HCT116 (cell line): ENCODE results near the gene NF1. TPM values are rescaled to one million over a fixed set of nuclear protein-coding genes. Genes with fewer than 3 reads are reported as not detected.

Experiments used
- ATAC-seq: fragments of 200-7000 bp; cut with Tn5 transposase; 2 replicates; pipeline ENCODE4 v1.9.1; 2020; ENCODE audit warnings: mild to moderate bottlenecking, moderate library complexity
- BruUV-seq: library from RNA; stranded (reverse); fragments of 400-500 nt; replicated peaks from 2 replicates; lab custom pipeline; 2021; lab: Mats Ljungman, UMichigan
- CTCF ChIA-PET: fragments of 300-600 bp; sonication (Branson Sonifier 250); formaldehyde crosslinking; loops from one replicate; lab custom pipeline; 2021; ENCODE audit warnings: antibody characterized with exemption; lab: Charles Lee
- POLR2A ChIA-PET: fragments of 300-600, 350-600 bp; sonication (Branson Sonifier 250); formaldehyde crosslinking; loops from one replicate; lab custom pipeline; 2021; ENCODE audit warnings: antibody characterized with exemption; lab: Charles Lee
- RAD21 ChIA-PET, 2 experiments: fragments of 300-600 bp; sonication (Branson Sonifier 250); formaldehyde crosslinking; loops; one replicate each; lab custom pipeline; 2023; ENCODE audit warnings: low total read pairs in 2 of 2; ENCODE audit not compliant: uncharacterized antibody in 2 of 2, unreplicated experiment in 2 of 2, low non-redundant PET in 1 of 2; lab: Charles Lee
- DNase-seq: peaks from one replicate; pipeline ENCODE4 v3.0.0-alpha.2; 2010; ENCODE audit warnings: low read depth, low spot score
- H2AFZ ChIP-seq: fragments of 200-600 bp; shearing (Covaris generic), sonication (generic); 2 replicates; pipeline ENCODE4 v1.6.1; 2017; ENCODE audit warnings: low read depth, mixed run types, mixed read lengths, antibody characterized with exemption, low read length; ENCODE audit not compliant: poor library complexity, severe bottlenecking
- H3K27ac ChIP-seq: 2 replicates; pipeline ENCODE4 v1.5.1; 2012; ENCODE audit warnings: low read depth, low read length
- H3K27me3 ChIP-seq: fragments of 200-600 bp; sonication (generic); 2 replicates; pipeline ENCODE4 v1.6.1; 2016; ENCODE audit warnings: mixed run types, low read length, mixed read lengths; ENCODE audit not compliant: insufficient read depth
- H3K36me3 ChIP-seq, 2 experiments: fragments of 200-500 bp in 1 of 2; fragments of 200-600 bp in 1 of 2; sonication (Bioruptor generic) in 1 of 2; sonication (generic) in 1 of 2; 2 replicates each; pipeline versions ENCODE4 v1.5.1 to v1.6.1; 2014 to 2016; ENCODE audit warnings: low read length in 2 of 2, inconsistent platforms in 1 of 2, mixed read lengths in 1 of 2, mixed run types in 1 of 2; ENCODE audit not compliant: insufficient read depth in 2 of 2, control insufficient read depth in 1 of 2
- H3K4me1 ChIP-seq, 2 experiments: fragments of 200-600 bp in 1 of 2; sonication (generic) in 1 of 2; 2 replicates each; pipeline versions ENCODE4 v1.5.1 to v1.6.1; 2012 to 2017; ENCODE audit warnings: low read length in 2 of 2, inconsistent platforms in 1 of 2, mild to moderate bottlenecking in 1 of 2, mixed read lengths in 1 of 2, mixed run types in 1 of 2, moderate library complexity in 1 of 2; ENCODE audit not compliant: insufficient read depth in 2 of 2, control insufficient read depth in 1 of 2
- H3K4me2 ChIP-seq: fragments of 200-600 bp; sonication (generic); 2 replicates; pipeline ENCODE4 v1.6.1; 2017; ENCODE audit warnings: mixed run types, low read length, mixed read lengths
- H3K4me3 ChIP-seq, 2 experiments: fragments of 200-600 bp in 1 of 2; sonication (generic) in 1 of 2; replicated peaks in 1 of 2; 2 replicates each; pipeline ENCODE4 v1.5.1; 2011 to 2016; ENCODE audit warnings: low read length in 2 of 2, control low read depth in 1 of 2, low read depth in 1 of 2, mild to moderate bottlenecking in 1 of 2, mixed read lengths in 1 of 2, mixed run types in 1 of 2
- H3K79me2 ChIP-seq: fragments of 200-600 bp; sonication (generic); 2 replicates; pipeline ENCODE4 v1.6.1; 2017; ENCODE audit warnings: mild to moderate bottlenecking, mixed run types, low read length, moderate library complexity, mixed read lengths; ENCODE audit not compliant: insufficient read depth
- H3K9ac ChIP-seq: fragments of 200-600 bp; sonication (generic); 2 replicates; pipeline ENCODE4 v1.6.1; 2016; ENCODE audit warnings: low read length, mixed read lengths
- H3K9me2 ChIP-seq: fragments of 200-600 bp; sonication (generic), shearing (Covaris generic); 2 replicates; pipeline ENCODE4 v1.6.1; 2017; ENCODE audit warnings: mixed run types, mild to moderate bottlenecking, moderate library complexity; ENCODE audit not compliant: insufficient read depth
- H3K9me3 ChIP-seq, 2 experiments: fragments of 200-500 bp in 1 of 2; fragments of 200-600 bp in 1 of 2; sonication (Bioruptor generic) in 1 of 2; sonication (generic) in 1 of 2; 2 replicates each; pipeline ENCODE4 v1.6.1; 2014 to 2017; ENCODE audit warnings: low read length in 2 of 2, mixed read lengths in 2 of 2, inconsistent platforms in 1 of 2, low read depth in 1 of 2, mild to moderate bottlenecking in 1 of 2, mixed run types in 1 of 2, moderate library complexity in 1 of 2; ENCODE audit not compliant: control insufficient read depth in 1 of 2, insufficient read depth in 1 of 2
- H4K20me1 ChIP-seq: fragments of 200-600 bp; sonication (generic), shearing (Covaris generic); 2 replicates; pipeline ENCODE4 v1.6.1; 2017; ENCODE audit warnings: mixed run types, mild to moderate bottlenecking, moderate library complexity; ENCODE audit not compliant: insufficient read depth
- CBX3 ChIP-seq: IDR thresholded peaks from 2 replicates; pipeline ENCODE4 v1.6.1; 2012; ENCODE audit warnings: low read depth
- CEBPB ChIP-seq: IDR thresholded peaks from 2 replicates; pipeline ENCODE4 v1.6.1; 2012; ENCODE audit warnings: low read depth
- FOSL1 ChIP-seq: IDR thresholded peaks from 2 replicates; pipeline ENCODE4 v1.6.1; 2012; ENCODE audit warnings: low read depth
- SP1 ChIP-seq: IDR thresholded peaks from 2 replicates; pipeline ENCODE4 v1.6.1; 2012; ENCODE audit warnings: low read depth
- YY1 ChIP-seq: IDR thresholded peaks from 2 replicates; pipeline ENCODE4 v1.6.1; 2011; ENCODE audit warnings: low read length, low read depth, moderate library complexity, mild to moderate bottlenecking; ENCODE audit not compliant: insufficient replicate concordance; ENCODE audit errors: extremely low read depth
- ZBTB33 ChIP-seq: IDR thresholded peaks from 2 replicates; pipeline ENCODE4 v1.6.1; 2011; ENCODE audit warnings: mild to moderate bottlenecking, low read length, moderate library complexity; ENCODE audit not compliant: insufficient replicate concordance; ENCODE audit errors: extremely low read depth
- ZFX ChIP-seq: fragments of 450-650 bp; IDR thresholded peaks from 2 replicates; pipeline ENCODE4 v1.6.1; 2017
- ZNF274 ChIP-seq: fragments of 200-500 bp; sonication (Bioruptor generic); IDR thresholded peaks from 2 replicates; pipeline ENCODE4 v1.6.1; 2014; ENCODE audit warnings: mild to moderate bottlenecking, low read depth, low read length, inconsistent platforms
- intact Hi-C: fragments of 100-400 bp; cut with micrococcal nuclease; formaldehyde crosslinking; loops from 2 replicates; pipeline ENCODE4 v1.10.0; 2022
- total RNA-seq: library from RNA; stranded (reverse); gene quantifications from one replicate; pipeline ENCODE4 v1.2.1, GENCODE V29; 2021; ENCODE audit not compliant: unreplicated experiment
- TF ChIP-seq, protein P1 (sequence below): IDR thresholded peaks from 2 replicates; pipeline ENCODE4 v1.6.1; 2012; ENCODE audit warnings: low read depth

Gene NF1
- total RNA-seq, 1 experiment from 2014 or later: 20.8 TPM

DNA sequence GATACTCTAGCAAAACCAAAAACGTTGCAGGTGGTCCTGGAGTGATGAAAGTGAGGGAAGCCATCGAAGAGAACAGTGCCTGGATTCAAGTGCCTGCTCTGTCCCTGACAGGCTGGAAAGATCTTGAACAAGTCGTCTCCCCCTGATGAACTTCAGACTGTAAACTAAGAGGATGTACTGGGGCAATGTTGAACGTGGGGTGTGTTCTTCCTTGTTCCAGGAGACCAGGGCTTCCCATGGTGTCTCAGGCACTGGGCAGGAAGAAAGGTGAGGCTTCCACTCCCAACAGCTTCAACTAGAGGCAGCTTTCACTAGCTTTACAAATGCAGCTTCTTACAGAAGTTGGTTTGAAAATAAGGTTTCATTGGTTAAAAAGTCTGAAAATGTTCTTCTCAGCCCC, 21.4 kb upstream of the NF1 start:
- TF ChIP-seq CEBPB (no peak), SP1 (no peak), CBX3 (no peak), ZBTB33 (no peak), FOSL1 (no peak), YY1 (no peak), ZNF274 (no peak), ZFX (no peak)
- TF ChIP-seq, protein P1, sequence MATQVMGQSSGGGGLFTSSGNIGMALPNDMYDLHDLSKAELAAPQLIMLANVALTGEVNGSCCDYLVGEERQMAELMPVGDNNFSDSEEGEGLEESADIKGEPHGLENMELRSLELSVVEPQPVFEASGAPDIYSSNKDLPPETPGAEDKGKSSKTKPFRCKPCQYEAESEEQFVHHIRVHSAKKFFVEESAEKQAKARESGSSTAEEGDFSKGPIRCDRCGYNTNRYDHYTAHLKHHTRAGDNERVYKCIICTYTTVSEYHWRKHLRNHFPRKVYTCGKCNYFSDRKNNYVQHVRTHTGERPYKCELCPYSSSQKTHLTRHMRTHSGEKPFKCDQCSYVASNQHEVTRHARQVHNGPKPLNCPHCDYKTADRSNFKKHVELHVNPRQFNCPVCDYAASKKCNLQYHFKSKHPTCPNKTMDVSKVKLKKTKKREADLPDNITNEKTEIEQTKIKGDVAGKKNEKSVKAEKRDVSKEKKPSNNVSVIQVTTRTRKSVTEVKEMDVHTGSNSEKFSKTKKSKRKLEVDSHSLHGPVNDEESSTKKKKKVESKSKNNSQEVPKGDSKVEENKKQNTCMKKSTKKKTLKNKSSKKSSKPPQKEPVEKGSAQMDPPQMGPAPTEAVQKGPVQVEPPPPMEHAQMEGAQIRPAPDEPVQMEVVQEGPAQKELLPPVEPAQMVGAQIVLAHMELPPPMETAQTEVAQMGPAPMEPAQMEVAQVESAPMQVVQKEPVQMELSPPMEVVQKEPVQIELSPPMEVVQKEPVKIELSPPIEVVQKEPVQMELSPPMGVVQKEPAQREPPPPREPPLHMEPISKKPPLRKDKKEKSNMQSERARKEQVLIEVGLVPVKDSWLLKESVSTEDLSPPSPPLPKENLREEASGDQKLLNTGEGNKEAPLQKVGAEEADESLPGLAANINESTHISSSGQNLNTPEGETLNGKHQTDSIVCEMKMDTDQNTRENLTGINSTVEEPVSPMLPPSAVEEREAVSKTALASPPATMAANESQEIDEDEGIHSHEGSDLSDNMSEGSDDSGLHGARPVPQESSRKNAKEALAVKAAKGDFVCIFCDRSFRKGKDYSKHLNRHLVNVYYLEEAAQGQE: no peak
- TF ChIP-seq, all 23 proteins: peak for 0
- Histone ChIP-seq H3K4me1 (peaks cover 4 to 14% of the 10 kb centered on the region in 2 experiments; a peak in 3 of 4 replicates), H3K27ac (no peak overlapping the region), H3K9me2 (no peaks in the 10 kb centered on the region), H2AFZ (no peak overlapping the region), H3K27me3 (no peaks in the 10 kb centered on the region), H3K79me2 (no peaks in the 10 kb centered on the region), H3K4me2 (no peak overlapping the region), H3K9me3 (no peaks in the 10 kb centered on the region), H3K9ac (no peak overlapping the region), H3K36me3 (no peaks in the 10 kb centered on the region), H4K20me1 (no peaks in the 10 kb centered on the region), H3K4me3 (no peak overlapping the region)
- intact Hi-C loops: no loop called here
- RAD21 ChIA-PET: no interaction called here
- POLR2A ChIA-PET: no interaction called here
- DNase-seq (no peak), ATAC-seq (no peak)
- no TSS peak for BruUV-seq
- CTCF ChIA-PET: no interaction called here
